ENCODE results near the gene SLC8A2.

Gene SLC8A2

DNA sequence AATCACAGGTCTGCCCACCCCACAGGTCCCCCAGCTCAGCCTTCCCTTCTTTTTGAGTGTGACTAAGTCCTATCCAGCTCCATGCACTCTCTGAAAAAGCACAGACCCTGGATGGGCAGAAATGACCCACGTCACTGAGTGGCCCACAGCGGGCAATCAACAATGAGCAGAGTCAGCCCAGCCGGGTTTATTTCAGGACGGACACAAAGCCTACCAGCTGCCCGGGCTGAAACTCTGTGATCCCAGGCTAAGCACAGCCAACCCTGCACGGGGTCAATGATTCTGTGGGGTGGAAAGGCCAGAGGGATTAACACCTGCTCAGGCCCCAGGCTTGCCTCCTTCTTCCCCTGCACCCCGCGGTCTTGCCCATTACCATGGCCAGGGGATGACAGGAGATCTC is 34.8 kb upstream of the SLC8A2 start:
- H3K9me3 ChIP-seq (ENCODE audit: control insufficient read depth in 5 of 5, low read length in 5 of 5), result no peaks in the 10 kb centered on the region
- H3K36me3 ChIP-seq (ENCODE audit: control insufficient read depth in 5 of 5, insufficient read depth in 5 of 5, low read length in 5 of 5), result peaks cover 3 to 36% (median 21%) of the 10 kb centered on the region in 5 donors
- no peaks in the 10 kb centered on the region for H3K27me3 ChIP-seq (ENCODE audit: control insufficient read depth in 5 of 5, insufficient read depth in 4 of 5, low read length in 5 of 5)
- no peak overlapping the region for H3K4me3 ChIP-seq (ENCODE audit: low read depth in 1 of 5, low read length in 5 of 5)
- H3K4me1 ChIP-seq (ENCODE audit: control insufficient read depth in 5 of 5, insufficient read depth in 5 of 5, low read length in 5 of 5), result peaks cover 24 to 60% (median 54%) of the 10 kb centered on the region in 5 donors
- peak overlapping the region in 1 of 5 donors; percentile 8 for H3K9ac ChIP-seq (ENCODE audit: low read length in 5 of 5)
- H3K27ac ChIP-seq (ENCODE audit: low read depth, low read length), result no peak overlapping the region

DNA sequence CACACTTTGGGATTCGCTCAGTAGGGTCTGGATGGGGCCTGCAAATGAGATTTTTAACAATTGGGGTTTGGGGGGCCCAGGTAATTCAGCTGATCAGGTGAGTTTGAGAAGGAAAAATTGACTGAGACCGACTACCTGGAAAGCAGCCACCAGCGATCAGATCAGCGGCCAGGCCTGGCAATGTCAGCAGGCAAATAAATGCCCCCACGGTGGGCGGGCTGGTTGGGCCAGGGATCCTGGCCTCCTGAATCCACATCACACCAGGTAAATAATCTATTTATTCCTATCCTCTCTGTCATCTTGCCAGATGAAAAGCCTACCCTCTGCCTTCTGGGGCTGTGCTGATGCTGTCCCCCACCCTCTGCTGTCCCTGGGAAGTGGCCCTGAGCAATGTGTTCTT is 33.8 kb upstream of the SLC8A2 start:
- Histone ChIP-seq H3K36me3 (ENCODE audit: control insufficient read depth in 5 of 5, insufficient read depth in 5 of 5, low read length in 5 of 5) (peaks cover 3 to 42% (median 31%) of the 10 kb centered on the region in 5 donors), H3K4me1 (ENCODE audit: control insufficient read depth in 5 of 5, insufficient read depth in 5 of 5, low read length in 5 of 5) (peaks cover 16 to 54% (median 48%) of the 10 kb centered on the region in 5 donors), H3K9ac (ENCODE audit: low read length in 5 of 5) (no peak overlapping the region), H3K4me3 (ENCODE audit: low read depth in 1 of 5, low read length in 5 of 5) (no peak overlapping the region), H3K27ac (ENCODE audit: low read depth, low read length) (no peak overlapping the region), H3K27me3 (ENCODE audit: control insufficient read depth in 5 of 5, insufficient read depth in 4 of 5, low read length in 5 of 5) (no peaks in the 10 kb centered on the region), H3K9me3 (ENCODE audit: control insufficient read depth in 5 of 5, low read length in 5 of 5) (no peaks in the 10 kb centered on the region)

DNA sequence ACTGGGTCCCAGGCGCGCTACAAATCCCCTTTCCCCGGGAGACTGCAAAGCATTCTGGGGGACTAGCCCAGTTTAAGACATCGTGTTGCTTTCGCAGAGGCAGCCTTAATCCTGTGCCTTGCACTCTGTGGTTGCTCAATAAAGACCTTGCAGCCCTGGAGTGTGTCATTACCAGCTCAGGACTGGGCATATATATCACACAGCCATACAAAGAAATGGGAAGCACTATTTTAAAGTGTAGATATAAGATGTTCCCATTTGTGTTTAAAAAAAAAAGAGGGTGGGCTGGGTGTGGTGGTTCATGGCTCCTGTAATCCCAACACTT is 32.1 kb upstream of the SLC8A2 start:
- H3K27ac ChIP-seq (ENCODE audit: low read depth, low read length), result no peak overlapping the region
- no peaks in the 10 kb centered on the region for H3K27me3 ChIP-seq (ENCODE audit: control insufficient read depth in 5 of 5, insufficient read depth in 4 of 5, low read length in 5 of 5)
- no peak overlapping the region for H3K9ac ChIP-seq (ENCODE audit: low read length in 5 of 5)
- H3K4me1 ChIP-seq (ENCODE audit: control insufficient read depth in 5 of 5, insufficient read depth in 5 of 5, low read length in 5 of 5), result peaks cover 7 to 40% (median 35%) of the 10 kb centered on the region in 5 donors
- H3K36me3 ChIP-seq (ENCODE audit: control insufficient read depth in 5 of 5, insufficient read depth in 5 of 5, low read length in 5 of 5), result peaks cover 3 to 57% (median 46%) of the 10 kb centered on the region in 5 donors
- H3K9me3 ChIP-seq (ENCODE audit: control insufficient read depth in 5 of 5, low read length in 5 of 5), result no peaks in the 10 kb centered on the region
- H3K4me3 ChIP-seq (ENCODE audit: low read depth in 1 of 5, low read length in 5 of 5), result no peak overlapping the region

DNA sequence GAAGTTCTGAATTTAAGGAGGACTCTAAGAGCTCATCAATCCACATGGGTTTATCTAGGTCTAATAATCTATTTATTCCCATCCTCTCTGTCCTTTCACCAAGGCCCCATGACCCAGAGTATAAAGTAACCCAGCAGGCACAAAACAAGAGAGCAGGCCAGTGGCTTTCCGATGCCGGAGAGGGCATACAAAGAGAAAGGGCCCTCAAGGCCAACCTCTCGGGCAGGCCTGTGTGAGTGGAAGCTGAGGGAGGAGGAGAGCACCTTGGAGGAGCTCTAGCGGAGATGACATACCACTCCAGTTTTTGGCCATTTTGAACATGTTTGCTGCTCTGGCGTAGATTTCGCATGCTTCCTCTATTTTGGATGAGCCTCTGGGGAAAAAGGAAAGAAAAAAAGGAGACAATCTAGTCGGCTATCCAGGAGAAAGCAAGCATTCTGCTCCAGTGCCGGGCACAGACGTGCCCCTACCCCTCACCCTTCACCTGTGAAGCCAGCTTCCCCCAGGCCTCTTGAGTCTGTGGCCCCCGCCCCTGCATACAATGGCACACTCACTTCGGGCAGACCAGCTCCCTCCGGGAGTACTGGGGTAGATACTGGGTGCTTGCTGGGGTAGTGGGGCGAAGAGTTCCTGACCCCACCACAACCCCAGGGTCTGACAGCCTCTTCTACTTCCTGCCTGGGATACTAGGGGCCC is 31.6 kb upstream of the SLC8A2 start:
- Histone ChIP-seq H3K36me3 (ENCODE audit: control insufficient read depth in 5 of 5, insufficient read depth in 5 of 5, low read length in 5 of 5) (peaks cover 3 to 62% (median 51%) of the 10 kb centered on the region in 5 donors), H3K27me3 (ENCODE audit: control insufficient read depth in 5 of 5, insufficient read depth in 4 of 5, low read length in 5 of 5) (no peaks in the 10 kb centered on the region), H3K4me1 (ENCODE audit: control insufficient read depth in 5 of 5, insufficient read depth in 5 of 5, low read length in 5 of 5) (peaks cover 7 to 35% (median 30%) of the 10 kb centered on the region in 5 donors), H3K27ac (ENCODE audit: low read depth, low read length) (no peak overlapping the region), H3K4me3 (ENCODE audit: low read depth in 1 of 5, low read length in 5 of 5) (no peak overlapping the region), H3K9me3 (ENCODE audit: control insufficient read depth in 5 of 5, low read length in 5 of 5) (no peaks in the 10 kb centered on the region), H3K9ac (ENCODE audit: low read length in 5 of 5) (no peak overlapping the region)

DNA sequence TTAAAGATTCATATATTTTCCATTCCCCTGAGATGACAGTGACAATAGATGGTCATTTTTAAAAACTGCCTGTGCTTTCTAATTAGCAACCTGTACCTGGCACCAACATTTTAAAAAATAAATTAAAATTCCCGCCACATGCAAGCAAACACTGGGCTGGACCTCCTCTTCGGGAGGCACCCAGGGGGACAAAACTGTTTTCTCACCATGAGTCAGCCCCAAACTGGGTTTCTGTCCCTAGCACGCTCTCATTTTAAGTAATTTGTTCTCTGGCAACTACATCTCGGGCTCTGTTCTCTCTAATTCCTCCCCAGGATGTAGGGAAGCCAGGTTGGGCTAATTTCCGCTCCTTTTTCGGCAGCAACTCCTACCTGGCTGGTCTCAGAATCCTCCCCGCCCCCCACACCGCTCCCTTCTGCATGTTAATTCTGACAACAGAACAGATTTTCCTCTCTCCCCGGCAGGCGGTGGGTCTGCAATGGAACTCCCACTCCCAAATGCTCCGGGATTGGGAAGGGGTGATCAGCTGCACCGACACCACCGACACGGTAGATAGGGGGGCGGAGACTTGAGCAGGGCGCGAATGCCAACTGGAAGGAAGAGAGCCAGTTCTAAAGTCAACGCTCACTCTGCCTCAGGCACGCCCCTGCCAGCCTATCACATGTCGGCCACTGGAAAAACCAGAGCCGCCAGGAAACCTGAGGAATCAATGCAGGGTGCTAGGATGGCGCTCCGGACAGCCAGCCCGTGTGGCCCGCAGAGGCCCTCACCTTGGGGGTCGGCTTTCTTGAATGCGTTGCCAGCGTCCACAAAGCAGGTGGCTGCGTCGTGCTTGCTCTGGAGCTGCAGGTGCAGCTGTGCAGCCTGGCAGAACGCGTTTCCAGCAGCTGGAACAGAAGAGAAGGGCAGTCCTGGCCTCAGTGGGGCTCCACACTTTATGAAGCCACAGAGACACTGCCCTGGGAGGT is 28.5 kb upstream of the SLC8A2 start:
- Histone ChIP-seq H3K27ac (ENCODE audit: low read depth, low read length) (no peak overlapping the region), H3K27me3 (ENCODE audit: control insufficient read depth in 5 of 5, insufficient read depth in 4 of 5, low read length in 5 of 5) (no peaks in the 10 kb centered on the region), H3K9me3 (ENCODE audit: control insufficient read depth in 5 of 5, low read length in 5 of 5) (no peaks in the 10 kb centered on the region), H3K4me3 (ENCODE audit: low read depth in 1 of 5, low read length in 5 of 5) (no peak overlapping the region), H3K9ac (ENCODE audit: low read length in 5 of 5) (no peak overlapping the region), H3K4me1 (ENCODE audit: control insufficient read depth in 5 of 5, insufficient read depth in 5 of 5, low read length in 5 of 5) (peaks cover 0 to 14% (median 6%) of the 10 kb centered on the region in 5 donors), H3K36me3 (ENCODE audit: control insufficient read depth in 5 of 5, insufficient read depth in 5 of 5, low read length in 5 of 5) (peaks cover 3 to 84% (median 78%) of the 10 kb centered on the region in 5 donors)

DNA sequence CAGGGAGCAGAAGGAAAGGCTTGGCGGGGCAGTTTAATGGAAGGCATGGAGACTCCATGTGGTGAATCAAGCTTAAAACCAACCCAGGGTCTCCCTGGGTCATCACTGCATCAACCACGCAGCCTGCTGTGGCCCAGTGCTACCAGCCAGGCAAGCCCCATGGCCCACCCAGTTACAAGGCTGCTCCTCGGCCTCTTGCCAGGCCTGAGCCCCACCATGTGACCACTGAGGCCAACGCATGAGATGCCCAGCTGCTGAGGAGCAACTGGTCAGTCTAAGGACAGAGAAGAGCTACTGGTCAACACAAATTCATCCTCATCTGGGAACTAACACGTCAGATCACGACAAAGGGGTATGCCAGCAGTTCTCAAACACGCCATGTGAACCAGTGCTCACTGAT is 27.7 kb upstream of the SLC8A2 start:
- Histone ChIP-seq H3K27ac (ENCODE audit: low read depth, low read length) (no peak overlapping the region), H3K4me3 (ENCODE audit: low read depth in 1 of 5, low read length in 5 of 5) (no peak overlapping the region), H3K27me3 (ENCODE audit: control insufficient read depth in 5 of 5, insufficient read depth in 4 of 5, low read length in 5 of 5) (no peaks in the 10 kb centered on the region), H3K4me1 (ENCODE audit: control insufficient read depth in 5 of 5, insufficient read depth in 5 of 5, low read length in 5 of 5) (peaks cover 0 to 20% (median 6%) of the 10 kb centered on the region in 5 donors), H3K36me3 (ENCODE audit: control insufficient read depth in 5 of 5, insufficient read depth in 5 of 5, low read length in 5 of 5) (peaks cover 3 to 90% (median 82%) of the 10 kb centered on the region in 5 donors), H3K9ac (ENCODE audit: low read length in 5 of 5) (no peak overlapping the region), H3K9me3 (ENCODE audit: control insufficient read depth in 5 of 5, low read length in 5 of 5) (no peaks in the 10 kb centered on the region)

DNA sequence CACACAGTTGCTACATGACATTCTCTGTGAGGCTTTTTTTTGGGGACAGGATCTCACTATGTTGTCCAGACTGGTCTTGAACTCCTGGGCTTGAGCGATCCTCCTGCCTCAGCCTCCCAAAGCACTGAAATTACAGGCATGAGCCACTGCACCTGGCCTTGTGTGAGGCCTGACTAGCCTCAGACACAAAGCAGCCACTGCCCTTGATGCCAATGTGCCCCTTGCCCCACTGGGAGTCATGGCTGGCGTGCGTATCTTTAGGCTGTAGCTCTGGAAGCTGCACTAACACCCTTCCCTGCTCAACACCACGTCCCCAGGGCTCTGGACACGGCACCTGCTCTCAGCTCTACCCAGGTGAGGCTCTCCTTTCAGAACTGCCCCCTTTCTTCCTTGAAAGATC is 26.9 kb upstream of the SLC8A2 start:
- Histone ChIP-seq H3K9ac (ENCODE audit: low read length in 5 of 5) (no peak overlapping the region), H3K27ac (ENCODE audit: low read depth, low read length) (no peak overlapping the region), H3K27me3 (ENCODE audit: control insufficient read depth in 5 of 5, insufficient read depth in 4 of 5, low read length in 5 of 5) (no peaks in the 10 kb centered on the region), H3K4me3 (ENCODE audit: low read depth in 1 of 5, low read length in 5 of 5) (no peak overlapping the region), H3K9me3 (ENCODE audit: control insufficient read depth in 5 of 5, low read length in 5 of 5) (no peaks in the 10 kb centered on the region), H3K4me1 (ENCODE audit: control insufficient read depth in 5 of 5, insufficient read depth in 5 of 5, low read length in 5 of 5) (peaks cover 0 to 15% (median 6%) of the 10 kb centered on the region in 5 donors), H3K36me3 (ENCODE audit: control insufficient read depth in 5 of 5, insufficient read depth in 5 of 5, low read length in 5 of 5) (peaks cover 3 to 91% (median 81%) of the 10 kb centered on the region in 5 donors)

GRCh38 chr19:47497821-47498520 is 26.3 kb upstream of the SLC8A2 start:
- H3K9ac ChIP-seq (ENCODE audit: low read length in 5 of 5), result no peak overlapping the region

GRCh38 chr19:47497050-47497766 is 25.5 kb upstream of the SLC8A2 start:
- Histone ChIP-seq H3K4me3 (ENCODE audit: low read depth in 1 of 5, low read length in 5 of 5) (no peak overlapping the region), H3K4me1 (ENCODE audit: control insufficient read depth in 5 of 5, insufficient read depth in 5 of 5, low read length in 5 of 5) (peaks cover 0 to 12% (median 6%) of the 10 kb centered on the region in 5 donors), H3K27me3 (ENCODE audit: control insufficient read depth in 5 of 5, insufficient read depth in 4 of 5, low read length in 5 of 5) (no peaks in the 10 kb centered on the region), H3K9ac (ENCODE audit: low read length in 5 of 5) (no peak overlapping the region), H3K9me3 (ENCODE audit: control insufficient read depth in 5 of 5, low read length in 5 of 5) (no peaks in the 10 kb centered on the region), H3K36me3 (ENCODE audit: control insufficient read depth in 5 of 5, insufficient read depth in 5 of 5, low read length in 5 of 5) (peaks cover 0 to 91% (median 82%) of the 10 kb centered on the region in 5 donors), H3K27ac (ENCODE audit: low read depth, low read length) (no peak overlapping the region)

More at GRCh38 chr19:47497821-47498520, 26.3 kb upstream of the SLC8A2 start:
- Histone ChIP-seq H3K27ac (ENCODE audit: low read depth, low read length) (no peak overlapping the region), H3K36me3 (ENCODE audit: control insufficient read depth in 5 of 5, insufficient read depth in 5 of 5, low read length in 5 of 5) (peaks cover 3 to 91% (median 81%) of the 10 kb centered on the region in 5 donors), H3K9me3 (ENCODE audit: control insufficient read depth in 5 of 5, low read length in 5 of 5) (no peaks in the 10 kb centered on the region), H3K27me3 (ENCODE audit: control insufficient read depth in 5 of 5, insufficient read depth in 4 of 5, low read length in 5 of 5) (no peaks in the 10 kb centered on the region), H3K4me3 (ENCODE audit: low read depth in 1 of 5, low read length in 5 of 5) (no peak overlapping the region), H3K4me1 (ENCODE audit: control insufficient read depth in 5 of 5, insufficient read depth in 5 of 5, low read length in 5 of 5) (peaks cover 0 to 12% (median 6%) of the 10 kb centered on the region in 5 donors)

All from subcutaneous abdominal adipose tissue (tissue), 5 donors.